ENCODE measurements around the gene DOCK9.
"Not testable (repeated sequence)": the region's sequence is repeated elsewhere in the genome, so short reads cannot be mapped to it uniquely, and the experiment has no call there.

The DOCK9 gene

DNA sequence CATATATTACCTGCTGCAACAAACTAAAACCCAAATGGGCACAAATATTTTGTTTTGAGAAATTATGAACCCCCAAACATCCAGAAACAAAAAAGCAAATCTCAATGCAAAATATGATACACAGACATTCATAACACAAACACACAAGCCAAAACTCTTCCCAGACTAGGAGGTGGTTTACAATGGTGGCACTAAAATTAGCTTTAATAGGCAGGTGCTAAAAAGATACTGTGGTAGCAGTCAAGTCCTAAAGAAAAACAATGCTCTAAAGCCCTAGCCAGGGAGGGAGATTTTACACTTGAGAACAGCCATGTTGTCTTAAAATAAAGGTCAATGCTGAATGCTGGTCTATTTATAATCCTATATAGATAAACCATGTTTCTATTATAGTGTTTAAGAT is 65.0 kb downstream of the DOCK9 start:
- DNase-seq = no peak

DNA sequence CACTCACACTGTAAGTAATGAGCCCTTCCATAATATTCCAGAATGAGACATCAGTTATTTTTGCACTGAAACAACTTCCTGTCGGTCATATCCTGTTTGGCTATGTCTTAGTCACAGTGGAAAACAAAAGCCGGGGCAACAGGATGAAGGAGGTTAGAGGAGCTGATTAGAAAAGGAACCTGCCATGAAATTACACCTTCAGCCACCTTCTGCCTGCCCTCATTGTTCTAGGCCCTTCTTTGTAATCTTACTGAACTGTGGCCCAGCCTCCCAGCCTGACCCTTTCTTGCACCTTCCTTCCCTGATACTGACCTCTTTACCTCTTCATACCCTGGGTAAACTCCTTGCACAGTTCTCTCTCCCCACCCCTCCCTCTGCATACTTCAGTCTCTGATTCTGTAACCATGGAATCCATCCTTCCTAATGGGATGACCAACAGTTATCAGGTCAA is 67.3 kb downstream of the DOCK9 start:
- DNase-seq = peak; percentile 26 to 36

DNA sequence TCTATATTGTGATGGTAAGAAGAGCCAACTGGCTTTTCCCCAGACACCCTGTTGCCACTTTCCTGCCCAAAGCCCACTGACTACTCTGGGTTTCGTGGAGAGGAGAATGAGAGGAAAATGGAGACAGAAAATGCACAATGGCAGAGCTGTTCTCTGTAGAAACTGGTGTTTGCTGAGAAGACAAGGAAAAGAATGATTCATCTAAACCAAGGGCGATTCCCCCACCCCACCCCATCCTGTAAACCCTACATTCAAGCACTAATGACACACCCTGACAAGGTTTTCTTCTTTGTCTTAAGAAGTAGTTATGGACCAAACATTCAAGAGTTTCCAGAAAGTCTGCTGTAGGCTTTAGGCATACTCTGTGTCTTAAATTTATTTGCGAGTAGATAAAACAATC is 68.8 kb downstream of the DOCK9 start:
- DNase-seq = peak; percentile 24 to 26

DNA sequence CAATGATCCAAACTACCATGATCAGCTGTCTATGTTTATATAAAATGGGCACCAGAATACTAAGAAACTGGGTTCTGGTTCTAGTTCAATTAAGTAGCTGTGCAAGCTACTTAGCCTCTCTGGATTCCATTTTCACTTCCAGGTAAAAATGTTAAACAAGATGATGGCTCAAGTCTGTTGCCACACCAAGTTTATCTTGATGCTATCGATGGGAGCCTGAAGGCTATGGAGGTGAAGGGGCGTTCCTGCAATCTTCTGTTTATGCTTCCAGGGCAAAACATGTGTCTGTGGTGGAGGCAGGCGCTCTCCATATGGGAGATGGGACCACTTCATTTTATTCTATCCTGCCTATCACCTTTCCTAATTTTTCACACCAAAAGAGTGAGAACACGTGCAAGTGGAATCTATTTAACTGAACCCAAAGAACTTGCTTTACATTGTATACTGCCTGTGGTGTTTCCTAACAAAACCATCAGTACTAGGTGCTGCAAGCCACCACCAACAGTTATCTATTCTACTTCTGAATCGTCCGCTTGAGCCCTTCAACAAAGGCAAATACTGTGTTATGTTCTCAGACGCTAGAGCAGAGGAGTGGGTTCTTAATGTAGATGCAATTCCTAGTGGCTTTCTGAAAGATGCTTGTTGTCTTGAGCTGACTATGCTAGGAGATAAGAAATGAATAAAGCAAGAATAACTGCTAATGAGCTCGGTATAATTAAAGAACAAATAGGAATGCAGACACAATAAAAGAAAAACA is 70.9 kb downstream of the DOCK9 start:
- DNase-seq = no peak

DNA sequence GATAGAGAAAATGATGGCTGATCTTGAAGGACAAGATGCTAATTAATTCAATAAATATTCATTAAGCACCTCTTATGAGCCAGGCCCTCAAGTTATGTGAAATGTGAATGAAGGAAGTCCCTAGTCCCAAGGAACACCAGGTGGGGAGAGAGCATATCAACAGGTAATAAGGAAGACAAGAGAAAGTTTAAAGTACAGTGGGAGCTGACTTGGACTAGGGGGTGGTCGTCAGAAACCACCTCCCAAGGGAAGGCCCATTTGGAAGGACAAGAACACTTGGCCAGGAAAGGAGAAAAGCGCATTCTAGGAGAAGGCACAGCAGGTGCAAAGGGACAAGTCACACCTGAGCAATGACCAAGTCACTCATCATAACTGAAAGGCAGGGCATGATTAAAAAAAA is 72.7 kb downstream of the DOCK9 start:
- DNase-seq = no peak

DNA sequence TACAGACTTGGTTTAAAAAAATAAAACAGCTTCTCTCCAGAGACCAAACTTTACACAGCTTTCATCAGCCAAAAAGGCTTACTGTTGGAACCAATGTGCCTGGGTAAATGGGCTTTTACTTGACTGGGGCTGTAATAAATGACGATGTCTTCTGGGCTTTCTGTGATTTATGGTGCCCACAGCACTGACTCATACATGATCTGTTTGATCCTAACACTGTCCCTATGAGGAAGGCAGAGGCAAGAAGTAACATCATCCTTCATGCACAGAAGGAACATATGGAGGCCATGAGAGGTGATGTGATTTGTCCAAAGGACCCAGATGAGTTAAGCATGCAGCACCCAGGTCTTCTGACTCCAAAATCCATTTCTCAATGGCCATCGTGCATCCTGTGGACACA is 77.4 kb downstream of the DOCK9 start:
- DNase-seq = no peak

DNA sequence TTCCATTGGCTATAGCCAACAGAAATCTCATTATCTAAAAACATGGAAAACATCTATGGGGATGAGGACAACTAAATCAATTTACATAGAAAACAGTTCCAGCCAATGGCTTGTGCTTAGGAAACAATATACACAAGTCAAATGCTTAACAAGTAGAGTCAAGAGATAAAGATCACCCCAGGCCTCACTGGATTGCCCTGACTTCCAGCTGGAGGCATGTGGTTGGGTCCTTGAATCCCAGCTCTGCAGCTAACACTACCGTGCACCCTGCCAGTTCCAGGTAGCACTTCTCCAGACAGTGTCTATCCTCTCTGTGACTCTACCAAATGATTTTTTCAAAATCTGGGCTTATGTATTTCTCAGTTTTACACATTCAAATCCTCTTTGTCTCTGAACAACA is 80.2 kb downstream of the DOCK9 start:
- no peak for DNase-seq

DNA sequence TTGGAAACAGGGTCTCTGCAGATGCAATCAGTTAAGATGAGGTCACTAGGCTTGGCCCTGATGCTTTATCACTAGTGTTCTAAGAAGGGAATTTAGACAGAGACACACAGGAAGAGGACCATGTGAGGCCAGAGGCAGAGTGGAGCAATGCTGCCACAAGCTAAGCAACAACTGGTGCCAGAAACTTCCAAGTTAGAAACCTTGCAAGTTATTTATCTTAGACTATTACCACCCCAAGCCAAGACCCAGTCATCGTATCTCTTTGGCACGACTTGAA is 81.1 kb downstream of the DOCK9 start:
- no peak for DNase-seq

DNA sequence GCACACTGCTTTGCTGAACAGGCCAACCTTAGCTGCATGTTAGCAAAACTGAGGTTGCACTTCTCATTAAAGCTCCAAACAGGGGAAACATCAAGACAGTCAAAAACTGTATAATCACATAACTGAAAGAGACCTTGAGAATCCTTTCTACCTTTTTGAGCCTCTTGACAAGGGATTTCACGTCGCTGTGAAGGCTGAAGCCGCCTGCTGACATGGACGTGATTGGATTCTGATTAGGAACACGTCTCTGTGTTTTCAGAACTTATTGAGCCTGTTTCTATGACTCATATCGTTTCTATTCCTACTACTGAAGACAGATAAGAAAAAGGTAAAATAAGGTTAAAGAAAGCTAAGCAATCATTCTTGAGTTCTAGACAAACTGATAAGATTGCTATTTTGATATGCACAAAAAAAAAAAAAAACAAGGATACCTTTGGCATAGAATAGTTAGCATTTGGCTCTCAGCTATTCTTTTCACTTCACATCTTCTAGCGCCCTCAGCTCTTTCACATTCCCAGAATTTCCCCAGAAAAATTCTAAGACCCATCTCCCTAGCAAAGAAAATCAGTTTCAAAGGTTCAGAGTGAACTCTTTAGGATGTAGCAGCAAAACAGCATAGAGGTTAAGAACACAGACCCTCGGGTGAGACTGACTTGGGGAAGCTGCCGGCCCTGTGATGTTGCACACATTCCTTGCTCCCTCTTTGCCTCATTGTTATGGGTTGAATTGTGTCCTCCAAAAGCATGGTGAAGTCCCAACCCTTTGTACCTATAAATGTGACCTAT is 81.6 kb downstream of the DOCK9 start:
- no peak for DNase-seq

DNA sequence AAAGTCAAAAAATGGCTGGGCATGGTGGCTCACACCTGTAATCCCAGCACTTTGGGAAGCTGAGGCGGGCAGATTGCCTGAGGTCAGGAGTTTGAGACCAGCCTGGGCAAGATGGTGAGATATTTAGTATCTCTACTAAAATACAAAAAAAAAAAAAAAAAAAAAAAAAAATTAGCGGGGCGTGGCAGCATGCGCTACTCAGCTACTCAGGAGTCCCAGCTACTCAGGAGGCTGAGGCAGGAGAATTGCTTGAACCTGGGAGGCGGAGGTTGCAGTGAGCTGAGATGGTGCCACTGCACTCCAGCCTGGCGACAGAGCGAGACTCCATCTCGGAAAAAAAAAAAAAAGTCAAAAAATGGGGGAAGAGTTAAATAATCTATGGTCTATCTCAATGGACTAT is 83.0 kb downstream of the DOCK9 start:
- DNase-seq = not testable (repeated sequence)

DNA sequence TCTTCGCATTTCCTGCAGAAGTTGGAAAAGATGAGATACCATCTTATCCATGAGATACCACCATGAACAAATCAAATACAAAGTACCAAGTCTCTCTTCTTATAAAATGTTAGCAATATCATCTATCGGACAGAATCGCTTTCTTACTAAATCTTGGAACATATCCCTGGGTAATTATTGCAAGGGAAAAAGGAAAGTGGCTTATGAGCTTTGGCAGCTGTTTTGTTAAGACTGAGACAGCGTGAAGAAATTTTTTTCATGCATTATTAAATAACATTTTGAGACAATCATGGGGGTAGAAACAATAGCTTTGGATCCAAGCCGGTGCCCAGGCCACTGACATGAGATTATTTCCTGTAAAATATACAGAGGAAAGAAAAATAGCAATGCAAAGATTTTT is 84.5 kb downstream of the DOCK9 start:
- DNase-seq = no peak

DNA sequence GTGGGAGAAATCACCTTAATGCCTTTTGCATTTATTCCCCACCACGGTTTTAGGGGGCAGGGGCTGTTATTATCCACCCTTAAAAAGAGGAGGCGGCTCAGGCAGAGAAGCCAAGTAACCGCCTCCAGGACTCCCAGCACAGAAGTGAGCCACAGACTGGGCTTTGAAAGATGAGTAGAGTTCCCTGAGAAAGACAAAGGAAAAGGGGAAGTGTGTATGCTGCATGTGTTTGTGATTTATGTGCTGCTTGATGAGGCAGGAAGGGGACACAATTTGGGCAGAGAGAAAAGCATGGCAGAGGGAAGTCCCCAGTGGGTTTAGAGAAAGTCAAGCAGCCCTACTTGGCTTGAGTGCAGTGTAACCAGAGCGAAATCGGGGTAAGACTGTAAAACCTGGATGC is 85.0 kb downstream of the DOCK9 start:
- no peak for DNase-seq

DNA sequence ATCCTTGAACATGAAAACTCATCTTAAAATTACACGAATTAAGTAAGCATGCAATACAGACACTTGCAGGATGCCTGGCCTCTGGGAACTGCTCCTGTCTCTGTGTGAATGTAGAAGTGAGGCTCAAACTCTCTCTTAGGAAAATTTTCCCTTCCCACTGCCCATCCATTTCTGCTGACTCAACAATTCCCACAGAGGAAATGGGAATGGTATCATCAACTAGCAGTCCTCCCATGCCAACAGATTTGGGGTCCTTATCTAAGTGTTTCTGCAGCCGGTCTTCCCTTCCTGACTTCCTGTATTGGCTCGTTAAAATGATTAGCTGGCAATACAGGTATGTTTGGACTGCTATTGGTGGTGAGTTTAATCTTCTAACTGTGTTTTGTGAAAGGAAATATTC is 85.8 kb downstream of the DOCK9 start:
- no peak for DNase-seq

DNA sequence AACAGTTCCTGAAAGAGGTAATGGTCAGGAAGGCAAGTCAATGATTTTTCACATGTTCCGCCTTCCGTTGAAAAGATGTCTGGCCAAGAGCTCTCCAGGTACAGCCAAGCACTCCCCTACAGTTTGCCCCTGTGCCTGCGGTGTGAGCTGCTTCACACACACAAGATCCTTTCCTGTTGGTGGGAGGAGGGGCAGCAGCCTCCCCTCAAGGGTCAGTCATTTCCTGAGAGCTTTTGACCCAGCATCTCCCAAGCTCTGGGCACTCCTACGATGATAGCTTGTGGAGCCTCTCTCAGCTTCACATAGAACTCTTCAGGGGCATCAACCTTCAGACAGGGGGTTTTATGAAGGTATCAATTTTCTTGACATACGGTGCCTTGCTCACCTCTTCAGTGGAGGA is 86.9 kb downstream of the DOCK9 start:
- no peak for DNase-seq

DNA sequence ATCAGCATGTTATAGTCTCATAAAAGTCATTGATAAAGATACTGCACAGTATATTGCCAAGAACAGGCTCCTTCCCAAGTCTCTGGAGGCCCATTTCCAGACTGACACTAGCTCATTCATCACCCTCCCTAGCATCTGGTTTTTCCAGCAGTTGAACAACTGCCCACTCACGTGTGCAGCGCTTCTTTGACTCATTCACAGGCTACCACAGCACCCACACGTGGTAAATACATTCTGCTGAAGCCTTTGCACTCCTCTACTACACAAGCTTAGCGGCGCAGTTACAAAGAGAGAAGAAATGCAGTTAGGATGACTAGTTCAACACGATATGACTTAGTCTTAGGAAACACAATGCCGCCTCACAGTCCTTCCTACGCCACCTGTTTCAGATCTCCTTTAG is 87.7 kb downstream of the DOCK9 start:
- DNase-seq = peak; percentile 17 to 31

DNA sequence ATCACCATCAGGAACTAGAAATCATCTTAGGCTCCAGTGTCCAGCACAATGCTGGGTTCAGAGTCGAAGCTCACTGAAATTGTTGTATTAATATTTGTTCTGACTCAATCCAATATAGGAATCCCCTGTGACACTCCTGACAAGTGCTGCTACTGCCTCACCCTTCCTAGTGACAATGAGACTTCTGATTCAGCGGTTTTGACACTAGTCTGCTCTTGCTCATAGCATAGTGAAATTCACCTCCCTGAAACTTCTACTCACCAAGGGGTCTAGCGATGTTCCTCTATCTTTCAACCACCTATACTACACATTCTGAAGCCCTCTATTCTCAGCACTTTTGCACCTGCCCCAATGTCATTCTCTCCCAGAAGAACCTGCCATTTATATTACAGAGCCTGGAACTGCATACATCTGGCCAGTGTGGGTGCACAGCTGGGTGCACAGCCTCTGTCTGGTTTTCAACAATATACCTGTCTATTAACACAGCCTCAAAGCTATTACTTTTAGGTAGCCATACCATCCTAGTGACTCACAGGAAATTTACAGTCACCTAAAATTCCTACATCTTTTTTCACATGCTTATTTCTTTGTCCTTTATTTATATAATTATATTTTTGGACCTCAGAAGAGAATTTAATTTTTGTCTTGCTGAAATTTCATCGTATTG is 88.3 kb downstream of the DOCK9 start:
- no peak for DNase-seq

DNA sequence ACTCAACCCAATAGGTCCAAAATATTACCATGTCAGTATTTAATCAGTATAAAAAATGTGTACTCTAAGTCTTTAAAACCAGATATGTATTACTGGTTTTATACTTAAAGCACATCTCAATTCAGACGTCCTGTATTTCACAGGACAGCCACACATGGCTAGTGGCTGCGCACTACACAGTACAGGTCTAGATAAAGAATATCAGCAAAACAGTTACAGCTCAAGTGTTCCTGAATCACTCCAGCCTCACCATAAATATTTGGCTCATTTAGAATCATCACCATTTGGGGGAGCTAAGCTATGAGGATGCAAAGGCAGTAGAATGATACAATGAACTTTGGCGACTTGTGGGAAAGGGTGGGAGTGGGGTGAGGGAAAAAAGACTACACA is 89.0 kb downstream of the DOCK9 start:
- DNase-seq = no peak

DNA sequence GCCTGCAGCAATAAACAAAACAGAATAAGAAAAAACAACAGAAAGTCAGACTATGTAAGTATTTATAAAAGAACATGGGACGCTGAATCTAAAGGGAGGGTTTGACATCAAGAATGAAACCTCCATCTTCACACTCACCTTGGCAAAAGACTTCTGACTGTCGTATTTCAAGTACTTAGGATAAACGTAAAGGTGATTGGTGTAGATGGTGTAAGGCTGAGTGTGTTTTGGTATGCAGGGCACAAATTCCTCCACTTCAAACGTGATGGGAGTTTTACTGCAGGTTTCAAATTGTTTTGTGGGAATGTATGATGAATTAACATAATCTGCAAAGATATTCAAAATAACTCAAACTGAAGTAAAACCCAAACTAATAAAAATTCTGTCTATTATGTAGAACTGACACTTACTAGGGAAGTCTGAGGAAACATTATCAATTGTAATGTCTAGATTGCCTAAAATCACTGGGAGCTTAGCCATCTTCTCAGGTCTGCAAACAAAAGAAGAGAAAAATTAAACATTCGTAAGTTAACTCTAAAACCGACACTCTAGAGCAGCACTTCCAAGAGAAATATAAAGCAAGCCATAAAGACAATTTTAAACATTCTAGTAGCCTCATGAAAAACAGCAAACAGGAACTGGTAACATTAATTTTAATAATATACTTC is 89.5 kb downstream of the DOCK9 start:
- no peak for DNase-seq

DNA sequence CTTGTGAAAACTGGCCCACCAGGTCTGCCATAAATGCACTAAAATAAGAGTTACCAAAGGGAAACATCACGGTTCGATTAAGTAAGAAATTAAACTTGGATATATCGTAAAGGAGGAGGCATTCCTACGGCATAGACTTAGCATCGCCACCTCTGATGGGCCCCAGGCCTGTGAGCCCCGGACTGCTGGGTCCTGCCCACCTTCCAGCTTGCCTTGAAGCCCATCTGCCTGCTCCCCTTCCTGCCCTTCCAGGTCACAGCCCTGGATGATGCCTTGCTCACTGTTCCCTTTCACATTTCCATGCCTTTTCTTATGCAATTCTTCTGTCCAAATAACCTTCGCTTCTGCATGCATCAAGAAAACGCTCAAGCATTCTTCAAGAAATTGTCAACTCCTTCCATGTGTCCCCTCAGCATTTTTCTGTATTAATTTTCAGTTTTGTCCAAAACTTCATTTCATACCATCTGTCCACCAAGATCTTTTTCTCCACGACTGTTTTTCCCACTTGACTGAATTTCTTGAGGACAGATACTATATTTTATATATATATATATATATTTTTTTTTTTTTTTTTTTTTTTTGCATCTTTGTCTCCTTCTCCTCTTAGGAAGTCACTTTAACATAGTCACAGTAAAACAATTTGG is 91.2 kb downstream of the DOCK9 start:
- DNase-seq = no peak

DNA sequence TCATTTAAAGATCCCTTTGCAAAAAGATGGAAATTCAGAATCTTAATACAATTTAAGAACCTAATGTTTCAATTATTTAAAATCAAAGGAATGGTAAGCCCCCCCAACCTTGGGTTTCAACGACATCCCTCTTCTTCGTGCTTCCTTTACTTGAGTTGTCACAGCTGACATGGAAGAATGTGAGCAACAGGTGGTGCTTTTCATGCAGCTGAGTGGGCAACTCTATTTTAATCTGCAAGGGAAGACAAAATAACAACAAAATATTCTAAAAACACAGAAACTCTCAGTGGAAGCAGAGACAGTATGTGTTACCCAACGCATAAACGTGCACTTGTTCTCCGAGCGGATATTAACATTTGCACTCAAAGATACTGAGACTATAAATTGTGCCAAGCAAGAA is 92.3 kb downstream of the DOCK9 start:
- DNase-seq = no peak

DNA sequence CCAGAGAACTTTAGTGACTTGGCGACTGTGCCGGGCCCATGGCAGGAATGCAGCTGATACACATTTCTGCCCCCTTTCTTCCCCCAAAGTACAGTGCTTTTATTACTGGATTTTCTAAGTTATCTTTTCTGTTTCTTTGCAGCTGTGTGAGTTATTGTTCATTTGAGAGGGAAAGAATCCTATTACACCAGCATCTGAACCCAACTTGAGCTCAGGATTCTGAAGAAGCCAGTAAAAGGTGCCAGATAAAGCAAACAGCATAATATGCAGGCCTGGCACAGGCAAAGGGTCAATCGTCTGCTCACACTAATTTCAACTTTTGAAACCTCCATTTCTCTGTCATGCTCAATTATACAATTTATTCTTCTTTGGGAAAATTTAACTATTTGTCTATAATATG is 93.9 kb downstream of the DOCK9 start:
- no peak for DNase-seq

DNA sequence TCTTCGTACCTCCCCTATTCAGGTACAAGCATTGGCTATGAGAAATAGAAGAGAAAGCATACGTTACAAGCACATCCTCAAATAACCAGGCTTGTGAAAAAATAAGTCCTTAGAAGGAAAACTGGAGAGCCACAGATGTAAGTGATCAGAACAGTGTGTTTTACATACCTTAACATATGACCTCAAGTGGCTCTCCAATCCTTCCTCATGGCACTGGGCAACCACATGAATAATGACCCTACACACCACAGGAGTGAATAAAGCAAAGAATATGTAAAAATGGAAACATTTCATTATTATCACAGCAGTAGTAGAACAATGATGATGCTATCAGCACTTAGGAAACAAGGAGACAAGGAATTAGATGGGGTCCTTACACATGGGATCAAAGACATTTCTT is 96.5 kb downstream of the DOCK9 start:
- no peak for DNase-seq

DNA sequence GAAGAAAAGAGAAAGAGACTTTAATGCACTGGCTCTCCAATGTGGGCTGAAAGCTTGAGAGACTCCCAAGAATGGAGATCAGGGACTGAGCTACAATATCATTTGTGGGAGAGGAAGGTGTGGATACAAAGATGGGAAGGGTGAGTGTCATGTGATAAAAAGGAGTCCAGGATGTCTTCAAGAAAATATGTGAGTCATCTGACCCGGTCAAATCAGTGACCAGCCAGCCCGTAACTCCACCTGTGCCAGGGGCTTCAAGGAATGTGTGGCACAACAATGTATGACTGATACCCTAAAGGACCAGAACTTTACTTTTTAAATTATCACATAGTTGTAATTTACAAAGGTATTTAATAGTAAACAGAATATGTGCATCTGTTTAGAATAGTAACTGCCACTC is 97.2 kb downstream of the DOCK9 start:
- DNase-seq = no peak
